Common myeloid progenitor, CD34-positive (primary cell): ENCODE results near the gene GADD45A.
"Not testable (repeated sequence)": the region's sequence is repeated elsewhere in the genome, so short reads cannot be mapped to it uniquely, and the experiment has no call there.

Experiments
- CTCF ChIA-PET: fragments of 350-600 bp; sonication (Branson Sonifier 250); formaldehyde crosslinking; loops from one replicate; lab custom pipeline; 2021; ENCODE audit warnings: antibody characterized with exemption; lab: Charles Lee
- POLR2A ChIA-PET: fragments of 350-600 bp; sonication (Branson Sonifier 250); formaldehyde crosslinking; loops from one replicate; lab custom pipeline; 2021; ENCODE audit warnings: antibody characterized with exemption; lab: Charles Lee
- DNase-seq, 3 donors: peaks; one replicate each; pipeline versions ENCODE4 v3.0.0 to v3.0.0-alpha.2; 2013
- H3K27ac ChIP-seq, 2 experiments: 1 replicate in 1 of 2; 2 replicates in 1 of 2; pipeline ENCODE4 v1.7.0; 2013; ENCODE audit warnings: inconsistent platforms in 2 of 2, low read length in 2 of 2, mild to moderate bottlenecking in 2 of 2, low read depth in 1 of 2, moderate library complexity in 1 of 2; ENCODE audit not compliant: severe bottlenecking in 2 of 2, insufficient read depth in 1 of 2, poor library complexity in 1 of 2
- H3K27me3 ChIP-seq, 5 experiments: replicated peaks in 2 of 5; 1 replicate in 3 of 5; 2 replicates in 2 of 5; pipeline versions ENCODE4 v1.6.1 to v1.7.0; 2013; ENCODE audit warnings: low read length in 4 of 5, mild to moderate bottlenecking in 2 of 5, moderate library complexity in 2 of 5, inconsistent platforms in 1 of 5; ENCODE audit not compliant: insufficient read depth in 5 of 5, control insufficient read depth in 4 of 5
- H3K36me3 ChIP-seq, 4 experiments: 1 replicate in 2 of 4; 2 replicates in 2 of 4; pipeline versions ENCODE4 v1.6.1 to v1.7.0; 2013; ENCODE audit warnings: low read length in 3 of 4, control low read depth in 1 of 4, mild to moderate bottlenecking in 1 of 4; ENCODE audit not compliant: control insufficient read depth in 4 of 4, insufficient read depth in 4 of 4
- H3K4me1 ChIP-seq, 4 experiments: 1 replicate in 3 of 4; 2 replicates in 1 of 4; pipeline versions ENCODE4 v1.6.1 to v1.7.1; 2013; ENCODE audit warnings: low read length in 3 of 4, mild to moderate bottlenecking in 3 of 4, control low read depth in 1 of 4, inconsistent platforms in 1 of 4, moderate library complexity in 1 of 4; ENCODE audit not compliant: control insufficient read depth in 4 of 4, insufficient read depth in 4 of 4; ENCODE audit errors: control extremely low read depth in 1 of 4
- H3K4me3 ChIP-seq, 7 experiments: 1 replicate in 4 of 7; 2 replicates in 3 of 7; pipeline versions ENCODE4 v1.5.1 to v1.7.0; 2013; ENCODE audit warnings: mild to moderate bottlenecking in 7 of 7, low read length in 6 of 7, moderate library complexity in 6 of 7, inconsistent platforms in 2 of 7, low read depth in 2 of 7, control low read depth in 1 of 7; ENCODE audit not compliant: insufficient read depth in 4 of 7, control insufficient read depth in 1 of 7; ENCODE audit errors: extremely low read depth in 1 of 7
- H3K9me3 ChIP-seq, 5 experiments: 1 replicate in 4 of 5; 2 replicates in 1 of 5; pipeline versions ENCODE4 v1.6.1 to v1.7.1; 2013; ENCODE audit warnings: low read length in 4 of 5, mild to moderate bottlenecking in 2 of 5, inconsistent platforms in 1 of 5, low read depth in 1 of 5, moderate library complexity in 1 of 5; ENCODE audit not compliant: control insufficient read depth in 4 of 5, insufficient read depth in 2 of 5; ENCODE audit errors: control extremely low read depth in 1 of 5
- WGBS: methylation state at CpG from one replicate; pipeline ENCODE4 v1.1.5; 2013; ENCODE audit not compliant: insufficient coverage; 5-methylcytosine and 5-hydroxymethylcytosine counted together

Gene GADD45A

GRCh38 chr1:67652800-67653199, 32.2 kb upstream of the GADD45A start:
- Histone ChIP-seq H3K27me3 (no peaks in the 10 kb centered on the region), H3K4me1 (peaks cover 0 to 7% (median 4%) of the 10 kb centered on the region in 4 experiments), H3K4me3 (no peak overlapping the region), H3K9me3 (no peaks in the 10 kb centered on the region), H3K36me3 (no peaks in the 10 kb centered on the region), H3K27ac (no peak overlapping the region)
- ChIA-PET POLR2A (interaction anchor here (0.7 kb wide), 1 partner anchor 22 kb away, joined by 6 read pairs; no protein-coding TSS in a partner anchor), CTCF (interaction anchor here (0.5 kb wide), 1 partner anchor 20 kb away, joined by 3 read pairs; no protein-coding TSS in a partner anchor)
- WGBS: 100% methylated on average over 1 of the region's 2 CpGs
- DNase-seq: peak in 2 of 3 donors; percentile 77 to 79

GRCh38 chr1:67653304-67653703, 31.7 kb upstream of the GADD45A start:
- no peaks in the 10 kb centered on the region for H3K27me3 ChIP-seq
- H3K27ac ChIP-seq: no peak overlapping the region
- POLR2A ChIA-PET: interaction anchor here (0.7 kb wide), 1 partner anchor 21 kb away, joined by 6 read pairs; no protein-coding TSS in a partner anchor
- no peaks in the 10 kb centered on the region for H3K36me3 ChIP-seq
- H3K4me1 ChIP-seq: peaks cover 0 to 7% (median 4%) of the 10 kb centered on the region in 4 experiments
- peak in 2 of 3 donors; percentile 28 to 31 for DNase-seq
- H3K4me3 ChIP-seq: no peak overlapping the region
- CTCF ChIA-PET: no interaction called here
- H3K9me3 ChIP-seq: no peaks in the 10 kb centered on the region

GRCh38 chr1:67655581-67655980, 29.4 kb upstream of the GADD45A start:
- Histone ChIP-seq H3K4me3 (no peak overlapping the region), H3K36me3 (no peaks in the 10 kb centered on the region), H3K4me1 (peaks cover 0 to 7% (median 4%) of the 10 kb centered on the region in 4 experiments), H3K9me3 (no peaks in the 10 kb centered on the region), H3K27me3 (no peaks in the 10 kb centered on the region), H3K27ac (no peak overlapping the region)
- ChIA-PET CTCF (no interaction called here), POLR2A (no interaction called here)
- WGBS: 100% methylated on average over 1 of the region's 2 CpGs
- DNase-seq: no peak

GRCh38 chr1:67657152-67657551, 27.8 kb upstream of the GADD45A start:
- H3K27me3 ChIP-seq, H3K27ac ChIP-seq, H3K36me3 ChIP-seq, CTCF ChIA-PET, H3K4me1 ChIP-seq, DNase-seq, H3K9me3 ChIP-seq, H3K4me3 ChIP-seq: not testable (repeated sequence)
- POLR2A ChIA-PET: interaction anchor here (0.6 kb wide), 1 partner anchor 700 kb away, joined by 3 read pairs; no protein-coding TSS in a partner anchor
- 100% methylated on average over 1 of the region's 1 CpG for WGBS

GRCh38 chr1:67659229-67659628, 25.8 kb upstream of the GADD45A start:
- 89% methylated on average over 1 of the region's 2 CpGs for WGBS
- CTCF ChIA-PET: interaction anchor here (1.5 kb wide), 1 partner anchor 59 kb away, joined by 5 read pairs; no protein-coding TSS in a partner anchor
- Histone ChIP-seq H3K4me1 (no peaks in the 10 kb centered on the region), H3K9me3 (no peaks in the 10 kb centered on the region), H3K36me3 (no peaks in the 10 kb centered on the region), H3K27ac (no peak overlapping the region), H3K4me3 (no peak overlapping the region), H3K27me3 (no peaks in the 10 kb centered on the region)
- no peak for DNase-seq
- POLR2A ChIA-PET: interaction anchor here (1.0 kb wide), 1 partner anchor 13 kb away, joined by 3 read pairs; no protein-coding TSS in a partner anchor

GRCh38 chr1:67662884-67663283, 22.1 kb upstream of the GADD45A start:
- ChIA-PET POLR2A (no interaction called here), CTCF (no interaction called here)
- Histone ChIP-seq H3K9me3 (no peaks in the 10 kb centered on the region), H3K36me3 (no peaks in the 10 kb centered on the region), H3K27me3 (no peaks in the 10 kb centered on the region), H3K27ac (no peak overlapping the region), H3K4me3 (no peak overlapping the region), H3K4me1 (no peaks in the 10 kb centered on the region)
- DNase-seq: no peak
- 50% methylated on average over 2 of the region's 6 CpGs for WGBS

GRCh38 chr1:67664048-67664447, 21.0 kb upstream of the GADD45A start:
- no peaks in the 10 kb centered on the region for H3K27me3 ChIP-seq
- DNase-seq: no peak
- no peaks in the 10 kb centered on the region for H3K36me3 ChIP-seq
- H3K4me1 ChIP-seq: no peaks in the 10 kb centered on the region
- ChIA-PET POLR2A (no interaction called here), CTCF (no interaction called here)
- no peaks in the 10 kb centered on the region for H3K9me3 ChIP-seq
- no peak overlapping the region for H3K4me3 ChIP-seq
- no CpG with 5 or more reads among the region's 1 CpG for WGBS
- H3K27ac ChIP-seq: no peak overlapping the region
